DOHH2 (cell line): ENCODE measurements around the gene TCP1.

Source experiments
- EZH2phosphoT487 ChIP-seq: fragments of 200-600 bp; sonication (generic); IDR thresholded peaks from 2 replicates; pipeline ENCODE4 v1.6.1; 2017; ENCODE audit warnings: borderline replicate concordance, mild to moderate bottlenecking, antibody characterized with exemption, low read length, moderate library complexity, mixed read lengths
- TF ChIP-seq, protein P1 (sequence below): fragments of 200-600 bp; sonication (generic); IDR thresholded peaks from one replicate; pipeline ENCODE4 v1.5.1; 2014; ENCODE audit warnings: antibody characterized with exemption, mild to moderate bottlenecking, low read depth, low read length; ENCODE audit not compliant: poor library complexity, severe bottlenecking

DNA sequence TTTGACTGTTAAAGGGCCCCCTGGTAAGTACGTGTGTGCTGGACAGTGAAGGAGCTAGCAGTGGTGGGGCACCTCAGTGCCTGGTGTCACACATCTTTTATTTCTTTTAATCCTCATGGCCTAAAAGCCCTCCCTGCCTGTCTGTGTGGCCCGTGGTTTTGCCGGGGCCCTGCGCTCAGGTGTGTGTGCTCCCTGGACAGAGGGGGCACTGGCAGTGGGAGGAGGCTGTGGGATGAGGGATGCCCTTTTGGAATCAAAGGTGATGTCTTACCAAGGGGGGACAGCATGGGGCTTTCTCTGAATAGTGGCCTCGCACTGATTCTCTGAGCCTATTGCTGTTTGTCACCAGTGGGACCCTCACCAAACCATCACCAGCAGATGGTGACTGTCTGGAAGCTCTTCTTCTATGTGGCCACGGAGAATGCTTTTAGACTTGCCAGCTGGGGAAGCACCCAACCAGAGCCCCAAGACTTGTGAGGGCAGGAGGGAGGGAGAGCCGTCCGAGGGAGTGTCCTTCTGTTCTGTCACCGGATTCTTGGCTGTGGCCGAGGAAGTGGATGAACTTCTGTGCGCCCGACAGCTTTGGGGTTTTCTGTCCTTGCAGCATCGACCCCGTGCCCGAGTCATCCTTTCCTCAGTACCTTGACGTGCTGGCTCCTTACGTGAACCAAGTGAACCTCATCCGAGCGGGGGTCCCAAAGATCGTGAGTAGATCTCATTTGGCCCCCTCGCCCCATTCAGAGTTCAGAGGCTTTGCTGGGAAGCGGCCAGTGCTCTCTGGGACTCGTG, 28.7 kb upstream of the TCP1 start:
- TF ChIP-seq, protein P1, sequence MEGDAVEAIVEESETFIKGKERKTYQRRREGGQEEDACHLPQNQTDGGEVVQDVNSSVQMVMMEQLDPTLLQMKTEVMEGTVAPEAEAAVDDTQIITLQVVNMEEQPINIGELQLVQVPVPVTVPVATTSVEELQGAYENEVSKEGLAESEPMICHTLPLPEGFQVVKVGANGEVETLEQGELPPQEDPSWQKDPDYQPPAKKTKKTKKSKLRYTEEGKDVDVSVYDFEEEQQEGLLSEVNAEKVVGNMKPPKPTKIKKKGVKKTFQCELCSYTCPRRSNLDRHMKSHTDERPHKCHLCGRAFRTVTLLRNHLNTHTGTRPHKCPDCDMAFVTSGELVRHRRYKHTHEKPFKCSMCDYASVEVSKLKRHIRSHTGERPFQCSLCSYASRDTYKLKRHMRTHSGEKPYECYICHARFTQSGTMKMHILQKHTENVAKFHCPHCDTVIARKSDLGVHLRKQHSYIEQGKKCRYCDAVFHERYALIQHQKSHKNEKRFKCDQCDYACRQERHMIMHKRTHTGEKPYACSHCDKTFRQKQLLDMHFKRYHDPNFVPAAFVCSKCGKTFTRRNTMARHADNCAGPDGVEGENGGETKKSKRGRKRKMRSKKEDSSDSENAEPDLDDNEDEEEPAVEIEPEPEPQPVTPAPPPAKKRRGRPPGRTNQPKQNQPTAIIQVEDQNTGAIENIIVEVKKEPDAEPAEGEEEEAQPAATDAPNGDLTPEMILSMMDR = no peak
- TF ChIP-seq EZH2phosphoT487 = no peak
